ENCODE results near the gene BCL3. TPM values are rescaled to one million over a fixed set of nuclear protein-coding genes. Genes with fewer than 3 reads are reported as not detected.
A peak's percentile ranks its signal among the peaks of the same experiment; 100 is the strongest.

The BCL3 gene
- total and polyA plus RNA-seq, 4 donors, result 17.6 to 233 (median 63.8) TPM

DNA sequence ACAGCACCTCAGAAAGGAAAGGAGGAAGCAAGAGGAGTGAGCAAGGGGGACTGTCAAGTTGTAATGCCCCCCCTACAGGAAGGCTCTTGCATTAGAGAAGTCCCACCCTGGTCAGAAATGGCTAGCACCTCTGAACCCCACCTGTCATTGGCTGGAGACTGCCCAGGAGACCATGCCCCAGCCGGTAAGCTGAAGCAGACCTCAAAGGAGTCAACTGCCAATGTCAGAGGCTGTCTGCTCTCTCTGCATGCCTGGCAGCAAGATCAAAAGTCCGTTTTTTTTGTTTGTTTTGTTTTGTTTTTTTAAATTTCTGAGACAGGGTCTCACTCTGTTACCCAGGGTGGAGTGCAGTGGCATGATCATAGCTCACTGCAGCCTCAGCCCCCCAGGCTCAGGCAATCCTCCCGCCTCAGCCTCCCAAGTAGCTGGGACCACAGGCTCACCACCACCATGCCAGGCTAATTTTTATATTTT is 8.1 kb upstream of the BCL3 start:
- no peak for ATAC-seq (ENCODE audit: insufficient read depth, low FRiP score)
- Histone ChIP-seq H3K4me3 (no peak overlapping the region), H3K36me3 (ENCODE audit: control insufficient read depth in 4 of 4, insufficient read depth in 4 of 4, low read length in 4 of 4) (no peaks in the 10 kb centered on the region), H3K27me3 (ENCODE audit: control insufficient read depth in 3 of 3, insufficient read depth in 3 of 3, low read length in 2 of 3) (no peaks in the 10 kb centered on the region), H3K9me3 (ENCODE audit: control insufficient read depth in 4 of 4, insufficient read depth in 3 of 4, low read length in 3 of 4) (no peaks in the 10 kb centered on the region), H3K27ac (ENCODE audit: low read depth in 1 of 2, low read length in 1 of 2) (no peak overlapping the region), H3K9ac (ENCODE audit: insufficient read depth in 1 of 2, low read length in 2 of 2) (no peak overlapping the region), H3K4me1 (ENCODE audit: control insufficient read depth in 5 of 5, insufficient read depth in 5 of 5, low read length in 5 of 5) (peaks cover 5 to 28% (median 12%) of the 10 kb centered on the region in 5 donors)
- TF ChIP-seq, protein P1, sequence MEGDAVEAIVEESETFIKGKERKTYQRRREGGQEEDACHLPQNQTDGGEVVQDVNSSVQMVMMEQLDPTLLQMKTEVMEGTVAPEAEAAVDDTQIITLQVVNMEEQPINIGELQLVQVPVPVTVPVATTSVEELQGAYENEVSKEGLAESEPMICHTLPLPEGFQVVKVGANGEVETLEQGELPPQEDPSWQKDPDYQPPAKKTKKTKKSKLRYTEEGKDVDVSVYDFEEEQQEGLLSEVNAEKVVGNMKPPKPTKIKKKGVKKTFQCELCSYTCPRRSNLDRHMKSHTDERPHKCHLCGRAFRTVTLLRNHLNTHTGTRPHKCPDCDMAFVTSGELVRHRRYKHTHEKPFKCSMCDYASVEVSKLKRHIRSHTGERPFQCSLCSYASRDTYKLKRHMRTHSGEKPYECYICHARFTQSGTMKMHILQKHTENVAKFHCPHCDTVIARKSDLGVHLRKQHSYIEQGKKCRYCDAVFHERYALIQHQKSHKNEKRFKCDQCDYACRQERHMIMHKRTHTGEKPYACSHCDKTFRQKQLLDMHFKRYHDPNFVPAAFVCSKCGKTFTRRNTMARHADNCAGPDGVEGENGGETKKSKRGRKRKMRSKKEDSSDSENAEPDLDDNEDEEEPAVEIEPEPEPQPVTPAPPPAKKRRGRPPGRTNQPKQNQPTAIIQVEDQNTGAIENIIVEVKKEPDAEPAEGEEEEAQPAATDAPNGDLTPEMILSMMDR (IDR thresholded peaks at IDR 0.05; ENCODE audit: control extremely low read depth, extremely low read depth), result no peak
- DNase-seq, result no peak
- 53 to 56% methylated on average over 3 of the region's 3 CpGs for WGBS, 2 donors

DNA sequence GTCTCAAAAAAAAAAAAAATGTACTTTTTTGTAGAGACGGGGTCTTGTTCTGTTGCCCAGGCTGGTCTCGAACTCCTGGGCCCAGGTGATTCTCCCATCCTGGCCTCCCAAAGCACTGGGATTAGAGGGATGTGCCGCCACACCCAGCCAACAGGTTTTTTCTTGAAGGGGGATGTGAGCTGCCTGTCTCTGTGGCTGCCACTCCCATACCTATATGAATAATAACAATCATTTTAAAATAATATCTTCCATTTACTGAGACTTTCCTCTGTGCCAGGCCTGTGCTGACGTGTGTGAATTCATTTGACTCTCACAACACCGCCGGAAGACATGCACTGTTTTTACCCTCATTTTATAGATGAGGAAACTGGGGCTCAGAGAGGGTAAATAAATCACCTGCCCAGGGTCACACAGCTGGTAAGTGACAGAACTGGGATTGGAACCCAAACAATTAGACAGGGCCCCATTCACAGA is 7.2 kb upstream of the BCL3 start:
- ATAC-seq (ENCODE audit: insufficient read depth, low FRiP score), result no peak
- H3K36me3 ChIP-seq (ENCODE audit: control insufficient read depth in 4 of 4, insufficient read depth in 4 of 4, low read length in 4 of 4), result no peaks in the 10 kb centered on the region
- peak in 1 of 3 donors; percentile 46 for DNase-seq
- H3K4me3 ChIP-seq, result no peak overlapping the region
- peaks cover 5 to 35% (median 12%) of the 10 kb centered on the region in 5 donors for H3K4me1 ChIP-seq (ENCODE audit: control insufficient read depth in 5 of 5, insufficient read depth in 5 of 5, low read length in 5 of 5)
- H3K9ac ChIP-seq (ENCODE audit: insufficient read depth in 1 of 2, low read length in 2 of 2), result no peak overlapping the region
- 46 to 56% methylated on average over 6 of the region's 6 CpGs for WGBS, 2 donors
- no peaks in the 10 kb centered on the region for H3K27me3 ChIP-seq (ENCODE audit: control insufficient read depth in 3 of 3, insufficient read depth in 3 of 3, low read length in 2 of 3)
- H3K27ac ChIP-seq (ENCODE audit: low read depth in 1 of 2, low read length in 1 of 2), result peak overlapping the region; percentile 39 to 89
- H3K9me3 ChIP-seq (ENCODE audit: control insufficient read depth in 4 of 4, insufficient read depth in 3 of 4, low read length in 3 of 4), result no peaks in the 10 kb centered on the region
- TF ChIP-seq, protein P1 (IDR thresholded peaks at IDR 0.05; ENCODE audit: control extremely low read depth, extremely low read depth), result no peak

DNA sequence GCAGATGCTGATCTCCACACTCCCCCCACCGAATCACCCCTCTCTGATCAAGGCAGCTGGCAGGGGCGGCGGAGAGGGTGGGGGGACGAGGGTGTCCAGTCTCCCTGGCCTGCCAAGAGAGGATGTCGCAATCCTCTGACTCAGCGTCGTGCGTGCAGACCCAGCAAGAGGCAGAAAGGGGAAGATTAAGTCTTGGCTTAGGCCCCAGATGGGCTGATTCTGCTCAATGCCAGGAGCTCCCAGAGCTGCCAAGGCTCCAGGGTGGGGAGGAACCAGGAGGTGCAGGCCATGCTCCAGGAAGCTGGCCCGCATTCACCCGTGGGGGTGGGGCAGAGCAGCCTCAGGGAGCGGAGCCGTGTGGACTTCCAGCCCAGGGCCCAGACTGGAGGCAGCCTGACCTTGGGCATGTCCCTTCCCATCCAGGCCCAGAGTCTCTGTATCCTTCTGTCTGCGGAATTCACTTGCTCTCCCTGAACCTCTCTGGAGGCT is 6.6 kb upstream of the BCL3 start:
- Histone ChIP-seq H3K27ac (ENCODE audit: low read depth in 1 of 2, low read length in 1 of 2) (peak overlapping the region; percentile 91 to 94), H3K36me3 (ENCODE audit: control insufficient read depth in 4 of 4, insufficient read depth in 4 of 4, low read length in 4 of 4) (no peaks in the 10 kb centered on the region), H3K4me1 (ENCODE audit: control insufficient read depth in 5 of 5, insufficient read depth in 5 of 5, low read length in 5 of 5) (peaks cover 5 to 39% (median 12%) of the 10 kb centered on the region in 5 donors), H3K9ac (ENCODE audit: insufficient read depth in 1 of 2, low read length in 2 of 2) (no peak overlapping the region), H3K4me3 (no peak overlapping the region), H3K27me3 (ENCODE audit: control insufficient read depth in 3 of 3, insufficient read depth in 3 of 3, low read length in 2 of 3) (no peaks in the 10 kb centered on the region), H3K9me3 (ENCODE audit: control insufficient read depth in 4 of 4, insufficient read depth in 3 of 4, low read length in 3 of 4) (no peaks in the 10 kb centered on the region)
- DNase-seq (peak; percentile 97 to 100 (median 99)), ATAC-seq (ENCODE audit: insufficient read depth, low FRiP score) (peak; percentile 87)
- WGBS, 2 donors, result 4 to 6% methylated on average over 12 to 13 of the region's 13 CpGs
- TF ChIP-seq, protein P1 (IDR thresholded peaks at IDR 0.05; ENCODE audit: control extremely low read depth, extremely low read depth), result no peak
